GM21515 (cell line): ENCODE data around the gene NFKBIZ.
A peak's percentile ranks its signal among the peaks of the same experiment; 100 is the strongest.

Source experiments
- ATAC-seq: cut with Tn5 transposase; IDR thresholded peaks from one replicate; pipeline ENCODE4 v1.9.1; 2021; ENCODE audit not compliant: unreplicated experiment

NFKBIZ gene

GRCh38 chr3:101848754-101849713 is at the start of gene NFKBIZ:
TSS of gene NFKBIZ (plus strand) at chr3:101849514. CDS start at chr3:101849629, 115 bp downstream.
- peak; percentile 73 for ATAC-seq

- ATAC-seq, result no peak
These were observed 48.1 kb upstream of the NFKBIZ start for GRCh38 chr3:101801174-101801573.

GRCh38 chr3:101802179-101802578 is 47.1 kb upstream of the NFKBIZ start:
- ATAC-seq, result no peak

GRCh38 chr3:101803173-101803782 is 46.0 kb upstream of the NFKBIZ start:
- peak; percentile 94 for ATAC-seq

- ATAC-seq, result no peak
These were observed 45.4 kb upstream of the NFKBIZ start for GRCh38 chr3:101803939-101804338.

- no peak for ATAC-seq
These were observed 42.8 kb upstream of the NFKBIZ start for GRCh38 chr3:101806491-101806890.

GRCh38 chr3:101807888-101808287 is 41.4 kb upstream of the NFKBIZ start:
- peak; percentile 63 for ATAC-seq

GRCh38 chr3:101809178-101810021 is 39.9 kb upstream of the NFKBIZ start:
- no peak for ATAC-seq

GRCh38 chr3:101810022-101810418 is 39.3 kb upstream of the NFKBIZ start:
- no peak for ATAC-seq

GRCh38 chr3:101811875-101812274 is 37.4 kb upstream of the NFKBIZ start:
- no peak for ATAC-seq

GRCh38 chr3:101812895-101813294 is 36.4 kb upstream of the NFKBIZ start:
- ATAC-seq, result no peak

GRCh38 chr3:101813817-101814440 is 35.4 kb upstream of the NFKBIZ start:
- no peak for ATAC-seq

GRCh38 chr3:101814835-101815234 is 34.5 kb upstream of the NFKBIZ start:
- ATAC-seq, result no peak

GRCh38 chr3:101816215-101817149 is 32.8 kb upstream of the NFKBIZ start:
- no peak for ATAC-seq

GRCh38 chr3:101817992-101818391 is 31.3 kb upstream of the NFKBIZ start:
- no peak for ATAC-seq

- ATAC-seq, result no peak
These were observed 29.6 kb upstream of the NFKBIZ start for GRCh38 chr3:101819649-101820206.

- ATAC-seq, result no peak
These were observed 27.8 kb upstream of the NFKBIZ start for GRCh38 chr3:101821503-101821902.

GRCh38 chr3:101823525-101823924 is 25.8 kb upstream of the NFKBIZ start:
- ATAC-seq, result no peak

- ATAC-seq, result no peak
These were observed 24.6 kb upstream of the NFKBIZ start for GRCh38 chr3:101824702-101825101.
